HCT116 (cell line): ENCODE measurements around the gene HEMGN. TPM values are rescaled to one million over a fixed set of nuclear protein-coding genes. Genes with fewer than 3 reads are reported as not detected.

ENCODE experiments used
- ATAC-seq: fragments of 200-7000 bp; cut with Tn5 transposase; 2 replicates; pipeline ENCODE4 v1.9.1; 2020; ENCODE audit warnings: mild to moderate bottlenecking, moderate library complexity
- BruUV-seq: library from RNA; stranded (reverse); fragments of 400-500 nt; replicated peaks from 2 replicates; lab custom pipeline; 2021; lab: Mats Ljungman, UMichigan
- CTCF ChIA-PET: fragments of 300-600 bp; sonication (Branson Sonifier 250); formaldehyde crosslinking; loops from one replicate; lab custom pipeline; 2021; ENCODE audit warnings: antibody characterized with exemption; lab: Charles Lee
- POLR2A ChIA-PET: fragments of 300-600, 350-600 bp; sonication (Branson Sonifier 250); formaldehyde crosslinking; loops from one replicate; lab custom pipeline; 2021; ENCODE audit warnings: antibody characterized with exemption; lab: Charles Lee
- RAD21 ChIA-PET, 2 experiments: fragments of 300-600 bp; sonication (Branson Sonifier 250); formaldehyde crosslinking; loops; one replicate each; lab custom pipeline; 2023; ENCODE audit warnings: low total read pairs in 2 of 2; ENCODE audit not compliant: uncharacterized antibody in 2 of 2, unreplicated experiment in 2 of 2, low non-redundant PET in 1 of 2; lab: Charles Lee
- DNase-seq: peaks from one replicate; pipeline ENCODE4 v3.0.0-alpha.2; 2010; ENCODE audit warnings: low read depth, low spot score
- H2AFZ ChIP-seq: fragments of 200-600 bp; shearing (Covaris generic), sonication (generic); 2 replicates; pipeline ENCODE4 v1.6.1; 2017; ENCODE audit warnings: low read depth, mixed run types, mixed read lengths, antibody characterized with exemption, low read length; ENCODE audit not compliant: poor library complexity, severe bottlenecking
- H3K27ac ChIP-seq: 2 replicates; pipeline ENCODE4 v1.5.1; 2012; ENCODE audit warnings: low read depth, low read length
- H3K27me3 ChIP-seq: fragments of 200-600 bp; sonication (generic); 2 replicates; pipeline ENCODE4 v1.6.1; 2016; ENCODE audit warnings: mixed run types, low read length, mixed read lengths; ENCODE audit not compliant: insufficient read depth
- H3K36me3 ChIP-seq, 2 experiments: fragments of 200-500 bp in 1 of 2; fragments of 200-600 bp in 1 of 2; sonication (Bioruptor generic) in 1 of 2; sonication (generic) in 1 of 2; 2 replicates each; pipeline versions ENCODE4 v1.5.1 to v1.6.1; 2014 to 2016; ENCODE audit warnings: low read length in 2 of 2, inconsistent platforms in 1 of 2, mixed read lengths in 1 of 2, mixed run types in 1 of 2; ENCODE audit not compliant: insufficient read depth in 2 of 2, control insufficient read depth in 1 of 2
- H3K4me1 ChIP-seq, 2 experiments: fragments of 200-600 bp in 1 of 2; sonication (generic) in 1 of 2; 2 replicates each; pipeline versions ENCODE4 v1.5.1 to v1.6.1; 2012 to 2017; ENCODE audit warnings: low read length in 2 of 2, inconsistent platforms in 1 of 2, mild to moderate bottlenecking in 1 of 2, mixed read lengths in 1 of 2, mixed run types in 1 of 2, moderate library complexity in 1 of 2; ENCODE audit not compliant: insufficient read depth in 2 of 2, control insufficient read depth in 1 of 2
- H3K4me2 ChIP-seq: fragments of 200-600 bp; sonication (generic); 2 replicates; pipeline ENCODE4 v1.6.1; 2017; ENCODE audit warnings: mixed run types, low read length, mixed read lengths
- H3K4me3 ChIP-seq, 2 experiments: fragments of 200-600 bp in 1 of 2; sonication (generic) in 1 of 2; replicated peaks in 1 of 2; 2 replicates each; pipeline ENCODE4 v1.5.1; 2011 to 2016; ENCODE audit warnings: low read length in 2 of 2, control low read depth in 1 of 2, low read depth in 1 of 2, mild to moderate bottlenecking in 1 of 2, mixed read lengths in 1 of 2, mixed run types in 1 of 2
- H3K79me2 ChIP-seq: fragments of 200-600 bp; sonication (generic); 2 replicates; pipeline ENCODE4 v1.6.1; 2017; ENCODE audit warnings: mild to moderate bottlenecking, mixed run types, low read length, moderate library complexity, mixed read lengths; ENCODE audit not compliant: insufficient read depth
- H3K9ac ChIP-seq: fragments of 200-600 bp; sonication (generic); 2 replicates; pipeline ENCODE4 v1.6.1; 2016; ENCODE audit warnings: low read length, mixed read lengths
- H3K9me2 ChIP-seq: fragments of 200-600 bp; sonication (generic), shearing (Covaris generic); 2 replicates; pipeline ENCODE4 v1.6.1; 2017; ENCODE audit warnings: mixed run types, mild to moderate bottlenecking, moderate library complexity; ENCODE audit not compliant: insufficient read depth
- H3K9me3 ChIP-seq, 2 experiments: fragments of 200-500 bp in 1 of 2; fragments of 200-600 bp in 1 of 2; sonication (Bioruptor generic) in 1 of 2; sonication (generic) in 1 of 2; 2 replicates each; pipeline ENCODE4 v1.6.1; 2014 to 2017; ENCODE audit warnings: low read length in 2 of 2, mixed read lengths in 2 of 2, inconsistent platforms in 1 of 2, low read depth in 1 of 2, mild to moderate bottlenecking in 1 of 2, mixed run types in 1 of 2, moderate library complexity in 1 of 2; ENCODE audit not compliant: control insufficient read depth in 1 of 2, insufficient read depth in 1 of 2
- H4K20me1 ChIP-seq: fragments of 200-600 bp; sonication (generic), shearing (Covaris generic); 2 replicates; pipeline ENCODE4 v1.6.1; 2017; ENCODE audit warnings: mixed run types, mild to moderate bottlenecking, moderate library complexity; ENCODE audit not compliant: insufficient read depth
- CBX3 ChIP-seq: IDR thresholded peaks from 2 replicates; pipeline ENCODE4 v1.6.1; 2012; ENCODE audit warnings: low read depth
- CEBPB ChIP-seq: IDR thresholded peaks from 2 replicates; pipeline ENCODE4 v1.6.1; 2012; ENCODE audit warnings: low read depth
- CTCF ChIP-seq, 3 experiments: fragments of 200-600 bp in 1 of 3; sonication (generic) in 1 of 3; IDR thresholded peaks in 2 of 3; conservative IDR thresholded peaks in 1 of 3; 2 replicates each; pipeline ENCODE4 v1.5.1; 2012 to 2017; ENCODE audit warnings: low read depth in 2 of 3, low read length in 2 of 3, antibody characterized with exemption in 1 of 3, borderline replicate concordance in 1 of 3, control low read depth in 1 of 3, mild to moderate bottlenecking in 1 of 3, mixed read lengths in 1 of 3, mixed run types in 1 of 3, moderate library complexity in 1 of 3; ENCODE audit not compliant: insufficient read depth in 1 of 3
- EGR1 ChIP-seq: IDR thresholded peaks from 2 replicates; pipeline ENCODE4 v1.6.1; 2012; ENCODE audit warnings: low read depth
- EZH2 ChIP-seq: fragments of 200-600 bp; sonication (generic); IDR thresholded peaks from 2 replicates; pipeline ENCODE4 v1.6.1; 2017; ENCODE audit warnings: antibody characterized with exemption, mixed run types
- EZH2phosphoT487 ChIP-seq: fragments of 200-600 bp; IDR thresholded peaks from 2 replicates; pipeline ENCODE4 v1.6.1; 2018; ENCODE audit warnings: antibody characterized with exemption, borderline replicate concordance
- FOSL1 ChIP-seq: IDR thresholded peaks from 2 replicates; pipeline ENCODE4 v1.6.1; 2012; ENCODE audit warnings: low read depth
- POLR2AphosphoS5 ChIP-seq: IDR thresholded peaks from 2 replicates; pipeline ENCODE4 v1.6.1; 2011; ENCODE audit warnings: mild to moderate bottlenecking, low read depth, low read length, moderate library complexity
- RAD21 ChIP-seq: IDR thresholded peaks from 2 replicates; pipeline ENCODE4 v1.6.1; 2012; ENCODE audit warnings: low read depth, mild to moderate bottlenecking
- SIN3A ChIP-seq: IDR thresholded peaks from 2 replicates; pipeline ENCODE4 v1.6.1; 2012; ENCODE audit warnings: low read depth
- SRF ChIP-seq: IDR thresholded peaks from 2 replicates; pipeline ENCODE4 v1.6.1; 2012; ENCODE audit warnings: low read depth
- TCF7L2 ChIP-seq: IDR thresholded peaks from 2 replicates; pipeline ENCODE4 v1.7.0; 2011; ENCODE audit warnings: borderline replicate concordance, inconsistent platforms; ENCODE audit not compliant: insufficient read depth, insufficient read length; ENCODE audit errors: extremely low read depth
- YY1 ChIP-seq: IDR thresholded peaks from 2 replicates; pipeline ENCODE4 v1.6.1; 2011; ENCODE audit warnings: low read length, low read depth, moderate library complexity, mild to moderate bottlenecking; ENCODE audit not compliant: insufficient replicate concordance; ENCODE audit errors: extremely low read depth
- ZFX ChIP-seq: fragments of 450-650 bp; IDR thresholded peaks from 2 replicates; pipeline ENCODE4 v1.6.1; 2017
- intact Hi-C: fragments of 100-400 bp; cut with micrococcal nuclease; formaldehyde crosslinking; loops from 2 replicates; pipeline ENCODE4 v1.10.0; 2022
- total RNA-seq: library from RNA; stranded (reverse); gene quantifications from one replicate; pipeline ENCODE4 v1.2.1, GENCODE V29; 2021; ENCODE audit not compliant: unreplicated experiment
- TF ChIP-seq, protein P1 (sequence below): IDR thresholded peaks from 2 replicates; pipeline ENCODE4 v1.6.1; 2011; ENCODE audit warnings: mild to moderate bottlenecking, low read length, moderate library complexity; ENCODE audit not compliant: insufficient replicate concordance; ENCODE audit errors: extremely low read depth
- TF ChIP-seq, protein P2 (sequence below): IDR thresholded peaks from 2 replicates; pipeline ENCODE4 v1.6.1; 2012; ENCODE audit warnings: low read depth
- TF ChIP-seq, protein P3 (sequence below): IDR thresholded peaks from 2 replicates; pipeline ENCODE4 v1.6.1; 2012

The HEMGN gene
- total RNA-seq, 1 experiment from 2014 or later, result not detected

GRCh38 chr9:97934321-97935115, 3.5 kb downstream of the HEMGN start:
- H3K9me3 ChIP-seq, result no peaks in the 10 kb centered on the region
- H3K9me2 ChIP-seq, result no peaks in the 10 kb centered on the region
- POLR2A ChIA-PET, result no interaction called here
- no peak overlapping the region for H3K9ac ChIP-seq
- H3K4me2 ChIP-seq, result no peak overlapping the region
- ATAC-seq (no peak), DNase-seq (no peak)
- no TSS peak for BruUV-seq
- no peaks in the 10 kb centered on the region for H3K79me2 ChIP-seq
- no peak for TF ChIP-seq CEBPB
- no peak for TF ChIP-seq CBX3
- no peak for TF ChIP-seq EGR1
- TF ChIP-seq FOSL1, result no peak
- no peak for TF ChIP-seq TCF7L2
- no peak for TF ChIP-seq YY1
- no peak for TF ChIP-seq EZH2
- no peak for TF ChIP-seq RAD21
- TF ChIP-seq EZH2phosphoT487, result no peak
- TF ChIP-seq, protein P1, sequence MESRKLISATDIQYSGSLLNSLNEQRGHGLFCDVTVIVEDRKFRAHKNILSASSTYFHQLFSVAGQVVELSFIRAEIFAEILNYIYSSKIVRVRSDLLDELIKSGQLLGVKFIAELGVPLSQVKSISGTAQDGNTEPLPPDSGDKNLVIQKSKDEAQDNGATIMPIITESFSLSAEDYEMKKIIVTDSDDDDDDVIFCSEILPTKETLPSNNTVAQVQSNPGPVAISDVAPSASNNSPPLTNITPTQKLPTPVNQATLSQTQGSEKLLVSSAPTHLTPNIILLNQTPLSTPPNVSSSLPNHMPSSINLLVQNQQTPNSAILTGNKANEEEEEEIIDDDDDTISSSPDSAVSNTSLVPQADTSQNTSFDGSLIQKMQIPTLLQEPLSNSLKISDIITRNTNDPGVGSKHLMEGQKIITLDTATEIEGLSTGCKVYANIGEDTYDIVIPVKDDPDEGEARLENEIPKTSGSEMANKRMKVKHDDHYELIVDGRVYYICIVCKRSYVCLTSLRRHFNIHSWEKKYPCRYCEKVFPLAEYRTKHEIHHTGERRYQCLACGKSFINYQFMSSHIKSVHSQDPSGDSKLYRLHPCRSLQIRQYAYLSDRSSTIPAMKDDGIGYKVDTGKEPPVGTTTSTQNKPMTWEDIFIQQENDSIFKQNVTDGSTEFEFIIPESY, result no peak
- TF ChIP-seq SRF, result no peak
- TF ChIP-seq, protein P2, sequence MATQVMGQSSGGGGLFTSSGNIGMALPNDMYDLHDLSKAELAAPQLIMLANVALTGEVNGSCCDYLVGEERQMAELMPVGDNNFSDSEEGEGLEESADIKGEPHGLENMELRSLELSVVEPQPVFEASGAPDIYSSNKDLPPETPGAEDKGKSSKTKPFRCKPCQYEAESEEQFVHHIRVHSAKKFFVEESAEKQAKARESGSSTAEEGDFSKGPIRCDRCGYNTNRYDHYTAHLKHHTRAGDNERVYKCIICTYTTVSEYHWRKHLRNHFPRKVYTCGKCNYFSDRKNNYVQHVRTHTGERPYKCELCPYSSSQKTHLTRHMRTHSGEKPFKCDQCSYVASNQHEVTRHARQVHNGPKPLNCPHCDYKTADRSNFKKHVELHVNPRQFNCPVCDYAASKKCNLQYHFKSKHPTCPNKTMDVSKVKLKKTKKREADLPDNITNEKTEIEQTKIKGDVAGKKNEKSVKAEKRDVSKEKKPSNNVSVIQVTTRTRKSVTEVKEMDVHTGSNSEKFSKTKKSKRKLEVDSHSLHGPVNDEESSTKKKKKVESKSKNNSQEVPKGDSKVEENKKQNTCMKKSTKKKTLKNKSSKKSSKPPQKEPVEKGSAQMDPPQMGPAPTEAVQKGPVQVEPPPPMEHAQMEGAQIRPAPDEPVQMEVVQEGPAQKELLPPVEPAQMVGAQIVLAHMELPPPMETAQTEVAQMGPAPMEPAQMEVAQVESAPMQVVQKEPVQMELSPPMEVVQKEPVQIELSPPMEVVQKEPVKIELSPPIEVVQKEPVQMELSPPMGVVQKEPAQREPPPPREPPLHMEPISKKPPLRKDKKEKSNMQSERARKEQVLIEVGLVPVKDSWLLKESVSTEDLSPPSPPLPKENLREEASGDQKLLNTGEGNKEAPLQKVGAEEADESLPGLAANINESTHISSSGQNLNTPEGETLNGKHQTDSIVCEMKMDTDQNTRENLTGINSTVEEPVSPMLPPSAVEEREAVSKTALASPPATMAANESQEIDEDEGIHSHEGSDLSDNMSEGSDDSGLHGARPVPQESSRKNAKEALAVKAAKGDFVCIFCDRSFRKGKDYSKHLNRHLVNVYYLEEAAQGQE, result no peak
- no peak for TF ChIP-seq POLR2AphosphoS5
- TF ChIP-seq CTCF (IDR thresholded peaks at IDR 0.05 in 2 of 3, conservative IDR thresholded peaks at IDR 0.05 in 1 of 3; ENCODE audit: borderline replicate concordance in 1 of 3, insufficient read depth in 1 of 3, low read depth in 2 of 3, low read length in 2 of 3), result no peak
- no peak for TF ChIP-seq SIN3A
- TF ChIP-seq ZFX, result no peak
- TF ChIP-seq, protein P3, sequence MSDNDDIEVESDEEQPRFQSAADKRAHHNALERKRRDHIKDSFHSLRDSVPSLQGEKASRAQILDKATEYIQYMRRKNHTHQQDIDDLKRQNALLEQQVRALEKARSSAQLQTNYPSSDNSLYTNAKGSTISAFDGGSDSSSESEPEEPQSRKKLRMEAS, result no peak
- no peaks in the 10 kb centered on the region for H3K4me1 ChIP-seq
- intact Hi-C loops, result loop anchor here (5.0 kb wide), 1 partner anchor 98 kb away; no protein-coding TSS in a partner anchor
- CTCF ChIA-PET, result interaction anchor here (0.9 kb wide), 1 partner anchor 44 kb away, joined by 3 read pairs; no protein-coding TSS in a partner anchor
- no peaks in the 10 kb centered on the region for H3K36me3 ChIP-seq
- H2AFZ ChIP-seq, result no peak overlapping the region
- RAD21 ChIA-PET, result no interaction called here
- H3K27ac ChIP-seq, result no peak overlapping the region
- no peak overlapping the region for H3K4me3 ChIP-seq
- H4K20me1 ChIP-seq, result no peaks in the 10 kb centered on the region
- H3K27me3 ChIP-seq, result peaks cover 24% of the 10 kb centered on the region
